ENCODE data around the gene TBL1XR1.
"Not testable (repeated sequence)": the region's sequence is repeated elsewhere in the genome, so short reads cannot be mapped to it uniquely, and the experiment has no call there.

TBL1XR1 gene

DNA sequence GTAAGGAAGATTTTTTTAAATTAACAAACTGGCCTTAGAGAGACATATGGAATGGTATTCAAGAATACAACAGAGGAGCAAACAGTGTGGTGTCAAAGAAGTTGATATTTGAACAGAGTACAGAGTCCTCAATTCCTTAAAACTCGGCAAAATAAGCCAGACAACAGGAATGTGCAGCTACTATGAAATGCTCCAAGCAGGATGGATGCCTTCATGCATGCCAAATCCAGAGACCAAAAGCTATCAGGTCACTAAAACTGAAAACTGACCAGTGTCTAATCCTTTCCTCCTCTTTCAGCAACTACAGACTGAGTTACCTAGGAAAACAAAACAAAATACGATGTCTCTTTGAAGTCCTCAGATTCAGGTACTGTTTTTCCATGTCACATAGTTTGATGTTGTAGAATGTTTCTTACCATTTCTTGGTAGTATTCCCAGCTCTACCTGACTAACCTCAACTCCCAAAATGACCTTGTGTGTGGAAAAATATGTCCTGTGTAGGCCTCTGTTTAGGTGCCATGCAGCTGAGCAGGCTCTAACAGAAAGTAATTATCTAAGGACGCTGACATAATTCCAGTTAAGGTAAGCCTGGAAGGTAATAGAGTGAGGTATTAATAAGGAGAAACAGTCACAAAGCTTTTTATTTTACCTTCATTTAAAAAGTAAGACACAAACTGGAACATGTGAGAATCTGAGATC is 46.9 kb downstream of the TBL1XR1 start:
- peak overlapping the region; percentile 29 for H3K4me3 Mint-ChIP-seq
- peak overlapping the region; percentile 28 for H3K27ac Mint-ChIP-seq
- H3K27me3 Mint-ChIP-seq: no peaks in the 10 kb centered on the region
- no peaks in the 10 kb centered on the region for H3K9me3 Mint-ChIP-seq
- no peak for DNase-seq
- peaks cover 40% of the 10 kb centered on the region for H3K36me3 Mint-ChIP-seq (ENCODE audit: low read depth)
- peaks cover 76% of the 10 kb centered on the region for H3K4me1 Mint-ChIP-seq (ENCODE audit: low read depth)

DNA sequence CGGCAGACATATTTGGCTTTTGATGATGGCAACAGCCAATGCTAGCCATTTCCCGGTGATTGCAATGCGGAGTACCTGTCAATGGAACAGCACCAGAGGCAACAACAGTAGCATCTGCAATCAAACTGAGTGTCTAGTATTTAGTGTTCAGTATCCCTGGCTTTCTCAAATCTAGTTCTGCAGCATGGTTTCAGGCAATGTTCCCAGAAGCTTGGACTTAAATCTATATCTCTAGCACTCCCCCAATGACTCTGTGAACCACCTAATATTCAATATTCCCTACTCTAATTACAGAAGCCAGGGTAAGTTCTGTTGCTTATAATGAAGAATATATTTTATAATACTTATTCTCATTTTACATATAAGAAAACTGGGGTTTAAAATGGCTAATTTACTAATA is 48.2 kb downstream of the TBL1XR1 start:
- Mint-ChIP-seq H3K9me3 (no peaks in the 10 kb centered on the region), H3K4me1 (ENCODE audit: low read depth) (peaks cover 82% of the 10 kb centered on the region), H3K36me3 (ENCODE audit: low read depth) (peaks cover 38% of the 10 kb centered on the region), H3K27ac (no peak overlapping the region), H3K4me3 (no peak overlapping the region), H3K27me3 (no peaks in the 10 kb centered on the region)
- no peak for DNase-seq

DNA sequence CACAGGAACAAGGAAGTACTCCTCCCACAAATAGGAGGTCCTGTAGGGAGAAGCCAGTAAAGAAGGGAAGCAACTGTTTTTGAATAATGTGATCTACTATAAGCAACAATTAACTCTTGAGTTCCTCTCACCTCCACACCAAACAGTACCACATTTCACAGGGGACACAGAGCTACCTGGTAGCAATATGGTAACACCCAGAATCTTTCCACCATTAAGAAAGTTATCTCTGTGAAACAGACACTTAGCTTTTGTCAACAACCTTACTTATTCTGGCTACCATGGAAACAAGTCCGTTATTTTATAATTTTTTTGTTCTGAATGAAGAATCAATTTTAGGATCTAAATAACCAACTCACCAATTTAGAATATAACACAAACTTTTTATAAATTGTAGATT is 49.5 kb downstream of the TBL1XR1 start:
- Mint-ChIP-seq H3K9me3 (no peaks in the 10 kb centered on the region), H3K27ac (peak overlapping the region; percentile 87), H3K4me1 (ENCODE audit: low read depth) (peaks cover 89% of the 10 kb centered on the region), H3K27me3 (no peaks in the 10 kb centered on the region), H3K36me3 (ENCODE audit: low read depth) (peaks cover 44% of the 10 kb centered on the region), H3K4me3 (no peak overlapping the region)
- no peak for DNase-seq

DNA sequence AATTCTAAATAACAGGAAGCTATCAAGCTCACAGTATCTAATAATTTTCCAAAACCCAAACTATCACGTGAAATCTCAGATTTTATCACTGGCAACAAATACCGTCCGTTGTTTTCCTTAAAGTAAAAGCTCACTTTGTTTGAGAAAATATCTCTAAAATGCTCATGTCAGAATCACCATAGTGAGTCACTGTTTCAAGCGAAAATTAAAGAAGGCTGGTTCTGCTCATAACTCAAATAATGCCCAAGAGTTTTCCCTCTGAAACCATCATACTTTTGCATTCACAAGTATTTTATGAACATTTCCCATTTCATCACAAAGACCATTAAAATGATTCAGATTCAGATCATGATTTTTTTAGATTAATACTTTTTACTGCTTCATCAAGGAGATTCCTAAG is 50.6 kb downstream of the TBL1XR1 start:
- Mint-ChIP-seq H3K36me3 (ENCODE audit: low read depth) (peaks cover 42% of the 10 kb centered on the region), H3K27ac (peak overlapping the region; percentile 87), H3K4me3 (peak overlapping the region; percentile 40), H3K4me1 (ENCODE audit: low read depth) (peaks cover 87% of the 10 kb centered on the region), H3K27me3 (no peaks in the 10 kb centered on the region), H3K9me3 (no peaks in the 10 kb centered on the region)
- no peak for DNase-seq

DNA sequence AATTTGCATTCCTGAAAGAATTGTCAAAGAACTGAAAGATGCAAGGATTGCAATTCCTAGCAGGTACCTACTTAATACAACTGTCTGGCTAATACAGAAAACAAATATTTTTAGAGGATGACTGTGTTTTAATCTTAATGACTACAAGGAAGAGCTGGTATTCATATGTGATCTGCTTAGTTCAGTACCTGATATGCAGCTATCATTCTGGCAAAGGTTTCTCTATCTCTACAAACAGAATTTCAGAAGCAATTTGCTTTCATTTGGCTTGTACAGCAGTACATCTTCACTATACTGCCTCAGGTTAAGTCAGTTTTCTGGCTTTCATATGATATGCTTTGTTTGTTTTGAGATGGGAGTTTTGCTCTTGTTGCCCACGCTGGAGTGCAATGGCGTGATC is 51.3 kb downstream of the TBL1XR1 start:
- DNase-seq: no peak
- Mint-ChIP-seq H3K4me1 (ENCODE audit: low read depth) (peaks cover 84% of the 10 kb centered on the region), H3K36me3 (ENCODE audit: low read depth) (peaks cover 42% of the 10 kb centered on the region), H3K4me3 (peak overlapping the region; percentile 40), H3K9me3 (no peaks in the 10 kb centered on the region), H3K27me3 (no peaks in the 10 kb centered on the region), H3K27ac (peak overlapping the region; percentile 87)

DNA sequence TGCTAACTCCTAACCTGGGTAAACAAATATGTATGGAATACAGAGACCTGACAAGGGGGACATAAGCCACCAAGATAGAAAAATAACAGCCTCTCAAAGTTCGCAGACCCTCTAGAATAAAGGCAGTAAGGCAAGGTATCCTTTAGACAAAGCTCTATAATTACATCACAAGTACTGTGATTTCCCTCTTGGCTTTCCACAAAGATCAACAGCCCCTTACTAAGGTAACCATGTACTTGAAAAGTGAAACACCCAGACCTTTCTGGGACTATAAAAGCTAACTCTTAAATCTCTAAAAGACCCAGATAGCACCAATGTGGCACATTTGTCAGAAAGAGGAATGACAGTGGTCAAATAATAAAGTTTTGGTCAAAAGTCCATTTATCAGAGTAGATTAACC is 51.9 kb downstream of the TBL1XR1 start:
- H3K4me3 Mint-ChIP-seq: peak overlapping the region; percentile 16
- H3K36me3 Mint-ChIP-seq (ENCODE audit: low read depth): peaks cover 41% of the 10 kb centered on the region
- H3K9me3 Mint-ChIP-seq: no peaks in the 10 kb centered on the region
- no peak for DNase-seq
- no peaks in the 10 kb centered on the region for H3K27me3 Mint-ChIP-seq
- peak overlapping the region; percentile 87 for H3K27ac Mint-ChIP-seq
- H3K4me1 Mint-ChIP-seq (ENCODE audit: low read depth): peaks cover 82% of the 10 kb centered on the region

DNA sequence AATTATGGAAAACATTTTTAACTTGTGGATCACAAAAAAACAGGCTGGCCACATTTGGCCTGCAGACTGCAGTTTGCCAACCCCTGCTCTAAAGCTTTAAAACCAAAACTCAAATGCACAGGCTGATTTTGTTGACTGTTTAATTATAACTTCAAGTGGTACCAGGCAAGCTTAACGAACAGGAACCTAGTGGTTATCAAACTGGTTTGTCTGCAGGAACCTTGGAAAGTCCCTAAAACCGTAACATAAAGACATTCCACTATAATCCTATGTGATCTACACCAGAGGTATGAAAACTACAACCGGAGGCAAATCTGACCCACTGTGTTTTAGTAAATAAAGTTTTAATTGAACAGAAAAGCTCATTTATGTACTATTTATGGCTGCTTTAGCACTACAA is 52.4 kb downstream of the TBL1XR1 start:
- peak overlapping the region; percentile 87 for H3K27ac Mint-ChIP-seq
- peaks cover 39% of the 10 kb centered on the region for H3K36me3 Mint-ChIP-seq (ENCODE audit: low read depth)
- peak overlapping the region; percentile 16 for H3K4me3 Mint-ChIP-seq
- H3K9me3 Mint-ChIP-seq: no peaks in the 10 kb centered on the region
- H3K27me3 Mint-ChIP-seq: no peaks in the 10 kb centered on the region
- H3K4me1 Mint-ChIP-seq (ENCODE audit: low read depth): peaks cover 82% of the 10 kb centered on the region
- no peak for DNase-seq

DNA sequence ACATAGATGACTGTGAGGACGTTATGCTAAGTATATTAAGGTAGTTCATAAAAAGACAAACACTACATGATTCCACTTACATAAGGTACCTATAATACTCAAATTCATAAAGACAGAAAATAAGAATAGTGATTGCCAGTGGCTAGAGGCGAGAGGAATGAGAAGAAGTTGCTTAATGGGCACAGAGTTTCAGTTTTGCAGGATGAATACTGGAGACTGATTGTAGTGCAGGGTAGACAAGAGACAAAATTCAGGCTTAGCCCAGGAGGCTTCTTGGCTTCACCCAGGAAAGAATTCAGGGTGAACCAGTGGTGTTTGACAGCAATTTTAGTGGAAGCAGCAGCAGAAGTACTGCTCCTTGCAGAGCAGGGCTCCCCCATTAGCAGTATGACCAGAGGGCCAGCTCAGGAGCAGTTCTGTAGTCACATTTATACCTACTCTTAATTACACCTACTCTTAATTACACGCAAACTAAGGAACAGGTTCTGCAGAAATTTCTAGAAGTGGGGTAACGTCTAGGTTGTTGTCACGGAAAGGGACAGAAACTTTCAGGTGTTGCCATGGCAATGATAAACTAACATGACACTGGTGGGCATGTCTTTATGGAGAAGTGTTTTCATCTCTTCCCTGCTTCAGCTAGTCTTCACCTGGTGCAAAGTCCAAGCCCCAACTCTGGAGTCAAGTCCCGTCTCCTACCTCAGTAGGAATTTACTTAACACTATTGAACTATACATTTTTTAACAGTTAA is 55.2 kb downstream of the TBL1XR1 start:
- Mint-ChIP-seq H3K36me3 (ENCODE audit: low read depth) (peaks cover 53% of the 10 kb centered on the region), H3K27ac (peak overlapping the region; percentile 42), H3K27me3 (no peaks in the 10 kb centered on the region), H3K4me1 (ENCODE audit: low read depth) (peaks cover 89% of the 10 kb centered on the region), H3K9me3 (no peaks in the 10 kb centered on the region), H3K4me3 (peak overlapping the region; percentile 5)
- no peak for DNase-seq

DNA sequence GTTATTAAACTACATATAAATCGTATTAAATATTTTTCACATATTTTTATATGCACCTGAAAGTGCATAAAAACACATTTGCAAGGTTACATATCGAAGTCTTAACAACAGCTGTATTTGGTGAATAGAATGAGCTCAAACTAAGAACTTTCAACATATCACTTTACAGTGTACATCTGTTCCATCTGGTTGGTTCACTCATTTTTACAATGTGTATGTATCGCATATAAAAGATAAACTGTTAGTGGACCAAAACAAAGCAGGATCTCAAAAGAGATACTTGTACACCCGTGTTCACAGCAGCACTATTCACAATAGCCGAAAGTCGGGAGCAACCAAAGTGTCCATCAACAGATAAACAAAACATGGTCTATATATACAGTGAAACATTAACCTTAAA is 55.8 kb downstream of the TBL1XR1 start:
- DNase-seq: no peak
- Mint-ChIP-seq H3K9me3 (no peaks in the 10 kb centered on the region), H3K4me3 (no peak overlapping the region), H3K27me3 (no peaks in the 10 kb centered on the region), H3K27ac (no peak overlapping the region), H3K36me3 (ENCODE audit: low read depth) (peaks cover 54% of the 10 kb centered on the region), H3K4me1 (ENCODE audit: low read depth) (peaks cover 88% of the 10 kb centered on the region)

DNA sequence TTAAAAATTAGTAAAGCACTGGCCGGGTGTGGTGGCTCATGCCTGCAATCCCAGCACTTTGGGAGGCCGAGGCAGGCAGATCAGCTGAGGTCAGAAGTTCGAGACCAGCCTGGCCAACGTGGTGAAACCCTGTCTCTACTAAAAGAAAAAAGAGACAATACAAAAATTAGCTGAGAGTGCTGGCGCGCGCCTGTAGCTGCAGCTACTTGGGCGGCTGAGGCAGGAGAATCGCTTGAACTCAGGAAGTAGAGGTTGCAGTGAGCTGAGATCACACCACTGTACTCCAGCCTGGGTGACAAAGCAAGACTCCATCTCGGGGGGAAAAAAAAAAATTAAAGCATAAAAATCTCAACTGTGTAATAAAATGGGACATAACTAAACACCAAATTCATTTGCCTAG is 58.1 kb downstream of the TBL1XR1 start:
- H3K27me3 Mint-ChIP-seq, H3K9me3 Mint-ChIP-seq, DNase-seq: not testable (repeated sequence)
- H3K4me1 Mint-ChIP-seq (ENCODE audit: low read depth): peaks cover 79% of the 10 kb centered on the region
- H3K27ac Mint-ChIP-seq: peak overlapping the region; percentile 84
- H3K4me3 Mint-ChIP-seq: peak overlapping the region; percentile 30
- H3K36me3 Mint-ChIP-seq (ENCODE audit: low read depth): peaks cover 47% of the 10 kb centered on the region

DNA sequence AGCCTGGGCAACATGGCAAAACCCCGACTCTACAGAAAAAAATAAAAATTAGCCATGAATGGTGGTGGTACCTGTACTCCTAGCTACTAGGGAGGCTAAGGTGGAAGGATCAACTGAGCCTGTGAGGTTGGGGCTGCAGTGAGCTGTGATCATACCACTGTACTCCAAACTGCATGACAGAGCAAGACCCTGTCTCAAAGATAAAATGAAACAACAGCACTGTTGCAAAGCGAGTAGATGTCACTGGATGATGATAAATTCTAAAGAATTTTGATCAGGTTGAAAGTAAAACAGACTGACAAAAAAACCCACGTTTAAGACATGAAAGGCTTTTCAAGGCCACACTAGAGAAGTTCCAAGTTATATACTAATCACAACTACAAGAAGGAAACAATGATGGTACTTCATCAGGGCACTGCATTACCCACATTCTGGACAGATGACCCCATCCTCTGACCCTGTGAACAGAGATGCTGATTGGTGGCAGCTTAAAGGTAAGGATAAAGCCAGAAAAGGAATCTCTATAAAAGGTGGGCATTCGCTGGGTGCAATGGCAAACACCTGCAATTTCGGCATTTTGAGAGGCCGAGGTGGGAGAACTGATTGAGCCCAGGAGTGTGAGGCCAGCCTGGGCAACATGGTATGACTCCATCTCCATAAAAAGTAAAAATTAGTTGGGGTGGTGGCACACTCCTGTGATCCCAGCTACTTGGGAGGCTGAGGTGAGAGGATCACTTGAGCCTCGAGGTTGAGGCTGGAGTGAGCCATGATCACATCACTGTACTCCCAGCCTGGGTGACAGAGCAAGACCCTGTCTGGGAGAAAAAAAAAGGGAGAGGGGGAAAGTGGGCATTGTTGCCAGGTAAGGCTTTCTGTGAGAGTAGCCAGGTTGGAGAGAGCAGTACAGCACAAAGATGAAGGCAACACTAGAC is 59.2 kb downstream of the TBL1XR1 start:
- H3K9me3 Mint-ChIP-seq: no peaks in the 10 kb centered on the region
- H3K27me3 Mint-ChIP-seq: no peaks in the 10 kb centered on the region
- H3K4me1 Mint-ChIP-seq (ENCODE audit: low read depth): peaks cover 77% of the 10 kb centered on the region
- DNase-seq: no peak
- no peak overlapping the region for H3K4me3 Mint-ChIP-seq
- H3K27ac Mint-ChIP-seq: peak overlapping the region; percentile 84
- H3K36me3 Mint-ChIP-seq (ENCODE audit: low read depth): peaks cover 46% of the 10 kb centered on the region

DNA sequence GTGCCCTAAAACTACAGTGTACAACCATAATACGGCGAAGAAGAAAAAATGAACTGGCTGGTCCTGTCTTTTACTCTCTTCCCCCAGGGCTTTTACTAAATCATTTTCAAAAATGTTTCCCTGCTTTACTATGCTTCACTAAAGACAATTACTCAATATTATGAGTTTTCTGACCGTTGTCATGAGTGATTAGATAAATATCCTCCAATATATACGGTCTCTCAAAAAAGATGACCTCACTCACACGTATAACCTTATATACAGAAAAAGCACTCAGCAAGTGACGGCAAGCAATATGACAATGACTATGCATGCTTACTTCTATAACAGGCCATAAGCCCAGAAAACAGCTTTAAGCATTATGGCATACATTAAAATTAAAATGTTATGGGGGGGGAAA is 60.5 kb downstream of the TBL1XR1 start:
- no peak for DNase-seq
- Mint-ChIP-seq H3K27ac (no peak overlapping the region), H3K9me3 (no peaks in the 10 kb centered on the region), H3K4me3 (no peak overlapping the region), H3K27me3 (no peaks in the 10 kb centered on the region), H3K4me1 (ENCODE audit: low read depth) (peaks cover 77% of the 10 kb centered on the region), H3K36me3 (ENCODE audit: low read depth) (peaks cover 54% of the 10 kb centered on the region)

DNA sequence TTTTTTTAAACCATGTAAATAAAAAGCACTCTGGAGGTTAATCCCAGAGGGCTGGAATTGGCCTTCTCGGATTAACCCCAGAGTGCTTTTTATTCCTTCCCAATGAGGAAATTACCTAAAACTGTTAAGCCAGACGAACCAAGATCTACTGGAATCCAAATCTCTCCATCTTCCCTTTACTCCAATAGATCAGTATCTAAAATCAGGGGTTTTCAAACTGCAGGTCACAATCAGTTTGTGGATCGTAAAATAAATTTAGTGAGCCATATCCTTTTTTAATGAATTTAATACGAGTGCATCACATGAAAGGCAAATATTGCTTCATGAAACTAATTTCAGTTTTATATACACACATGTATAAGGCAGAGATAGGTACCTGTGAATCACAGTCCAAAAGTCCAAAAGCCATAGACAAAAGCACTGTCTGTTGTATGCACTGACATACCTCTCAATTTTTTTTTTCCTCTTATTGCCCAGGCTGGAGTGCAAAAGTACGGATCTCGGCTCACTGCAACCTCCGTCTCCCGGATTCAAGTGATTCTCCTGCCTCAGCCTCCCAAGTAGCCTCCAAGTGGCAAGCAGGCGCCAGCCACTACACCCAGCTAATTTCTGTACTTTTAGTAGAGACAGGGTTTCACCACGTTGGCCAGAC is 61.3 kb downstream of the TBL1XR1 start:
- Mint-ChIP-seq H3K4me3 (no peak overlapping the region), H3K9me3 (no peaks in the 10 kb centered on the region), H3K27ac (no peak overlapping the region), H3K27me3 (no peaks in the 10 kb centered on the region), H3K4me1 (ENCODE audit: low read depth) (peaks cover 75% of the 10 kb centered on the region), H3K36me3 (ENCODE audit: low read depth) (peaks cover 62% of the 10 kb centered on the region)
- no peak for DNase-seq

DNA sequence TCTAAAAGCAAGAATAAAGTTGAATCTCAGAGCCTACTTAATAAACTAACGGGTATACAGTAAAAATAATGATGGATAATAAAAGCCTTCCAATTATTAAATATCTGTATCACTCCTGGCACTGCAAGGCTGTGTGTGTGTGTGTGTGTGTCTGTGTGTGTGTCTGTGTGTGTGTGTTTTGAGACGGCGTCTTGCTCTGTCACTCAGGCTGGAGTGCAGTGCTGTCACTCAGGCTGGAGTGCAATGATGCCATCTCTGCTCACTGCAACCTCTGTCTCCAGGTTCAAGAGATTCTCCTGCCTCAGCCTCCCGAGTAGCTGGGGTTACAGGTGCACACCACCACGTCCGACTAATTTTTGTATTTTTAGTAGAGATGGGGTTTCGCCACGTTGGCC is 62.5 kb downstream of the TBL1XR1 start:
- Mint-ChIP-seq H3K4me3 (no peak overlapping the region), H3K36me3 (ENCODE audit: low read depth) (peaks cover 68% of the 10 kb centered on the region), H3K9me3 (no peaks in the 10 kb centered on the region), H3K4me1 (ENCODE audit: low read depth) (peaks cover 73% of the 10 kb centered on the region), H3K27ac (no peak overlapping the region), H3K27me3 (no peaks in the 10 kb centered on the region)
- DNase-seq: no peak
